ENCODE results near the gene ISOC2. TPM values are rescaled to one million over a fixed set of nuclear protein-coding genes. Genes with fewer than 3 reads are reported as not detected.
A peak's percentile ranks its signal among the peaks of the same experiment; 100 is the strongest.

ISOC2 gene
- total and polyA plus RNA-seq, 12 donors, result 42.5 to 117 (median 50.0) TPM

- DNase-seq (no peak), ATAC-seq (no peak)
- no peak for TF ChIP-seq CTCF (IDR thresholded peaks at IDR 0.05)
- H3K9me3 ChIP-seq, result no peaks in the 10 kb centered on the region
- intact Hi-C loops (cut with DNase I), result loop anchor here in 1 of 10 donors (5.0 kb wide), 1 partner anchor 75 kb away; the partner anchor contains the start of gene RPL28
- H3K36me3 ChIP-seq, result no peaks in the 10 kb centered on the region
- WGBS, 2 donors, result 11 to 12% methylated on average over 24 to 27 of the region's 27 CpGs
- H3K27ac ChIP-seq, result peak overlapping the region in 9 of 10 donors; percentile 58 to 95 (median 76)
- H3K4me1 ChIP-seq, result peaks cover 0 to 30% (median 17%) of the 10 kb centered on the region in 9 donors
- H3K4me3 ChIP-seq, result peak overlapping the region; percentile 41 to 86 (median 74)
- no peaks in the 10 kb centered on the region for H3K27me3 ChIP-seq
Observed at GRCh38 chr19:55461974-55462626, 658 bp upstream of the ISOC2 start.

- H3K4me3 ChIP-seq, result peak overlapping the region; percentile 48 to 86 (median 78)
- TF ChIP-seq CTCF (IDR thresholded peaks at IDR 0.05), result no peak
- intact Hi-C loops (cut with DNase I), result loop anchor here in 1 of 10 donors (5.0 kb wide), 1 partner anchor 73 kb away; the partner anchor contains the start of gene RPL28
- peaks cover 0 to 5% (median 0%) of the 10 kb centered on the region in 9 donors for H3K36me3 ChIP-seq
- no peaks in the 10 kb centered on the region for H3K9me3 ChIP-seq
- ATAC-seq (peak; percentile 64 to 82 (median 74)), DNase-seq (peak; percentile 87 to 90)
- no peaks in the 10 kb centered on the region for H3K27me3 ChIP-seq
- H3K4me1 ChIP-seq, result peaks cover 0 to 29% (median 17%) of the 10 kb centered on the region in 9 donors
- H3K27ac ChIP-seq, result peak overlapping the region; percentile 72 to 95 (median 88)
- 12 to 13% methylated on average over 22 to 24 of the region's 24 CpGs for WGBS, 2 donors
Observed at GRCh38 chr19:55460670-55461258, 678 bp downstream of the ISOC2 start.

- H3K4me1 ChIP-seq, result peaks cover 0 to 29% (median 17%) of the 10 kb centered on the region in 9 donors
- H3K4me3 ChIP-seq, result peak overlapping the region in 8 of 10 donors; percentile 12 to 86 (median 78)
- peak overlapping the region in 8 of 10 donors; percentile 31 to 95 (median 88) for H3K27ac ChIP-seq
- intact Hi-C loops (cut with DNase I), result loop anchor here in 2 of 10 donors (5.0 to 10.0 kb wide), 2 partner anchors 73 to 325 kb away; partner anchors contain the start of gene RPL28 (in 1 of the 2)
- no peak for TF ChIP-seq CTCF (IDR thresholded peaks at IDR 0.05)
- WGBS, 2 donors, result 29 to 45% methylated on average over 16 of the region's 16 CpGs
- no peak for ATAC-seq
- H3K36me3 ChIP-seq, result peaks cover 0 to 11% (median 0%) of the 10 kb centered on the region in 9 donors
- H3K27me3 ChIP-seq, result no peaks in the 10 kb centered on the region
- no peak for DNase-seq
- no peaks in the 10 kb centered on the region for H3K9me3 ChIP-seq
Observed at GRCh38 chr19:55459950-55460657, 1.3 kb downstream of the ISOC2 start.

- H3K4me3 ChIP-seq, result peak overlapping the region in 1 of 10 donors; percentile 80
- no peak for DNase-seq
- H3K27me3 ChIP-seq, result no peaks in the 10 kb centered on the region
Observed at GRCh38 chr19:55459551-55459949, 1.9 kb downstream of the ISOC2 start.

More at GRCh38 chr19:55459551-55459949, 1.9 kb downstream of the ISOC2 start:
- peak overlapping the region in 7 of 10 donors; percentile 19 to 95 (median 84) for H3K27ac ChIP-seq
- intact Hi-C loops (cut with DNase I), result loop anchor here in 1 of 10 donors (10.0 kb wide), 1 partner anchor 325 kb away; no protein-coding TSS in a partner anchor
- H3K9me3 ChIP-seq, result no peaks in the 10 kb centered on the region
- 59 to 65% methylated on average over 8 of the region's 8 CpGs for WGBS, 2 donors
- no peak for ATAC-seq
- TF ChIP-seq CTCF (IDR thresholded peaks at IDR 0.05), result no peak
- peaks cover 0 to 29% (median 17%) of the 10 kb centered on the region in 9 donors for H3K4me1 ChIP-seq
- peaks cover 0 to 15% (median 0%) of the 10 kb centered on the region in 9 donors for H3K36me3 ChIP-seq
